AG20443 (cell line): ENCODE results near the gene MICU1.

Experiments
- DNase-seq: peaks from one replicate; pipeline ENCODE4 v3.0.0; 2012; ENCODE audit warnings: low spot score, mixed read lengths

Gene MICU1

DNA sequence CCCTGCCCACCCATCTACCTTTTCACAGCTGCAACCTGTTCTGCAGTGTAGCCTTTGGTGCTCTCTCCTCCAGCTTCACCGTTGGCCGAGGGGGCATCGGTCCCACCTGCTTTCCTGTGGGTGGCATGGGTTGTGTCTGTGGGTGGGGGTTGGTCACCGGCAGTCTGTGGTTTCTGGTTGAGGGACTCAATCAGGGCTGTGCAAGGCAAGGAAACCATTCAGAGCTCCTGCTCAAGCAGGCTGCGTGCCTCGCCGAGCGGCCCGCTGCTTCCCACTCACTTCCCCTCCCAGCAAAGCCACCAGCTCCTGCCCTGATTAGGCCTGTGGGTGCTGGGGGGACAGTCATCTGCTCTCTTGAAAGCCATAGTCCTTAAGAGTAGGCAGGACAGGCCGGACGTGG is 280.9 kb downstream of the MICU1 start:
- no peak for DNase-seq

DNA sequence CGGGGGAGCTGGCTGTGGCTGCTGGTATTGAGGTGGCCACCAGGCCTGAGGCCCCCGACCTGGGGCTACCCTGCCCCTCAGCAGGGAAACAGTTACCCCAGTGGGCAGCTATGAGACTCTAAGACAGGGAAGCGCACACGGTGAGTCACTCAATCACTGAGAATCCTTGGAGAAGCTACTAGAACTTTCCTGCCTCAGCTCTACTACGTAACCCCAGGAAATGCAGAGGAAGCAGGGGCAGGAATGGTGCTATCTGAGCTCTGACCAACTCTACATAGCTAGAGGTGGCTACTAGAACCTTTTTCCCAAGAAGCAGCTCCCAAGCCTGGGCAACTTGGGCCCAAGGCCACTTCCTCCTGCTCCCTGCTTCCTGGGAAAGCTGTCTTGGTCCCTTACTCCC is 283.0 kb downstream of the MICU1 start:
- no peak for DNase-seq

DNA sequence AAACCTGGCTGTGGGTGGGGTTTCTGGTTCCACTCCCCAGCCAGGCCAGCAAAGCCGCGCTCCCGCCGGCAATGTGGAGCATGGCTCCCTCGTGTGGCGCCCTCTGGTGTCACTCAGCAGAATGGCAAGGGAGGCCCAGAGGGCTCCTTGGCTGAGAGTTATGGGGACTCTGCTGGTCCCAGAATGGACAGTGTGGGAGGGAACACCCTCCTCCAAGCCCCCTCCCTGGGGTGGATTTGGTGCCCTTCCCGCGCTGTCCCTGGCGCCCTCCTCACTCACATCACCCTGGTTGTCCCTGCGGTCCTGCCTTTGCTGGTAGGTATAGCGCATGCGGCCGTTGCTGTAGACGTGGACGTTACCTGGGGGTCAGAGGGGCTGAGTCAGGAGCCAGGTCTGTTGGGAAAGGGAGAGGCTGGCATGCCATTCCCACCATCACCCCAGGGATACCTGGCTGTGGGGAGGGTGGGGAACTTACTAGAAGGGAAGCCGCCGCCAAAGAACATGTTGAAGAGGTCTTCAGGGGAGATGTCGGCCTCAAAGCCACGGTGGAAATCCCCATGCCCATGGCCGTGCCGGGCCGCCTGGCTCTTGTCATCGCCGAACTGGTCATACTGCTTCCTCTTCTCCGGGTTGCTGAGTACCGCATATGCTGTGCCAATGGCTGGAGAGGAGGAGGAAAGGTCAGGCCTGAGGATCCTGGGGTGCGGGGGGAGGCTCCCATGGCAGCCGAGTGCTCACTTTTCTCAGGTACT is 285.2 kb downstream of the MICU1 start:
- peak; percentile 82 for DNase-seq

DNA sequence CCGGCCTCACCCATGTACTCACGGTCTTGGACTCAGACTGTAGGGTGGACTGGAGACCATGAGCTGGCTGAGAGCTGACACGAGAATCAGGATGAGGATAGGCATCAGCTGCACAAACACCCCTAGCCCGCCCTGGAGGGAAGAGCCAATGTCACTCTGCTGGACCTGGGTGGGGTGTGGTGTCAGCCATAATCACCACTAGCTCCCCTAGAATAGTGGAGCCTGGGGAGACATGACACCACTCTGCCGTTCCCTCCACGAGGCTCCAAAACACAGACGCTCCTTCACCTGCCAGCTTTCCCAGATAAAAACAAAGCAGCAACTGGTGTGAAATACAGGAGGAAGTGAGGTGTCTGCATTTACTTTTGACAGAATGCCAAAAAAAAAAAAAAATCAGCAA is 287.7 kb downstream of the MICU1 start:
- no peak for DNase-seq

DNA sequence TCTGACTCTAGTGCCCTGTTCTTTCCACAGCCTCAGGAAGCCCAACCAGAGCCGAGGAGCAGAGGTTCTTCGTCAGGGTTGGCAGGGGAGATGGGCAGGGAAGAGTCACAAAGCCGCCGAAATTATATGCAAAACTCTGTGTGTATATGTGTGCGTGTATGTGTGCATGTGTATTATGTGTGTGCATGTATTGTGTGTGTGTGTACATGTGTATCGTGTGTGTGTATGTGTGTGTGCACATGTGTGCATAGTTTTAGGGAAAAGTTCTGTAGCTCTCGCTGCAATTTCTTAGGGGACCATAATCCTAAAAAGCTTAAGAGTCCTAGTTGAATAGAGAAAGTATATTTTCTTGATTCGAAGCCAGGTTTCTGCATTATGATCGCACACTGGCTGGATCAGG is 288.2 kb downstream of the MICU1 start:
- DNase-seq = no peak

DNA sequence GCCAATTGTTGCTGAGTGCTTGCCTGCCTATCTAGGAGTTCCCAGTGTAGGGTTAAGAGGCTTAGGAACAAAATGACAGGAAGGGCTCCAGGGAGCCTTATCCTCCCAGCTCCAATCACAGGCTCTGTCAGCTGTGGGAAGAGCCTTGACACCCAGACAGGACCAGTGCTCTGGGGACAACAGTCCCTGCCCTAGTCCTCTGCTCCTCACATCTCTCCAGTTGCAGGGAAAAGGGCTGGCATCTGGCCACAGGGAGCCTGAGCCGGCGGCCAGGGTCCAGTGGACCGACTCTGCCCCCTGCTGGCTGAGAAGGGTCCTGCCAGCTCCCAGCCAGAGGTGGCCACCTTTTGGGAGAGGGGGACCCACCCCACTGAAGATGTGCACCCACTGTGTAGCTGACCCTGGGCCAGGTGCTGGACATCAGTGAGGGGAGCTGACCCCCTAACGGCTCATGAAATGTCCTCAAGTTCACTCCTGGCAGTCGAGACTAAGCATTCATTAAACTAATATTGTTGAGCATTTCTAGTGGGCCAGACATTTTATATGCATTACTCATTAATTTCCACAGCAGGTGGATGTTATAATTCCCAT is 288.7 kb downstream of the MICU1 start:
- peak; percentile 78 for DNase-seq

DNA sequence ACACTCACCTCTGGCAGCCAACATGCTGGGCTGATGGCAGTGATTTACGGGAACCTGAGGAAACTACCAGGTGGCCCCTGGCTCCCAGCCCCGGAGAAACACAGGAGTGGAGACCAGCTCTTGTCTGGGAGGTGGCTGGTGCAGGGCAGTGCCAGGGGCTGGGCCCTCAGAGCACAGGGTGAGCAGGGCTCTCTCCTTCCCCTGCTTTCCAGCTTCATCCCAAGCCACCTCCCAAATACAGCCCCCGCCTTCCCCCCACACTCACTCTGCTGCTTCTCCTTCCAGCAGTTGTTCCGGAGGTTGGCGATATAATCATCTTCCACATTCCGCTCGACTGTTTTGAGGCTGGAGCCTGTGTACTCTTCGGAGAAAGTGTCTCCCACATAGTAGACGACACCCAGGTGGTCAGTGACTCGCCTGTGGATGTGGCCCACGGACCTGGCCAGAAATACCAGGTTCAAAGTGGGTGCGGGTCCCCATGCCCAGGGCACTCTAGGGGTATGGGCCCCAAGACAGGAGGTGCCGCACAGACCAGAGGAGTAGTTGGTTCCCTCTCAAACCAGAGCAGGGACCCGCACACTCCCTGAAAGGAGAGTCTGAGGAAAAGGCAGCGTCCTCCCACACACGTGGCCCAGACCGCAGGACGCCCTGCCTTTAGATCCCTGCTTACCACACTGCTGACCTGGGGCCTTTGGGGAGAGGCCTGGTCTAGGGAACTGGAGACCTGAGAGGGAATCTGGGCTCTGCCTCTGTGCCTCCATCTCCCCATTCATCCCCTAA is 289.4 kb downstream of the MICU1 start:
- no peak for DNase-seq

DNA sequence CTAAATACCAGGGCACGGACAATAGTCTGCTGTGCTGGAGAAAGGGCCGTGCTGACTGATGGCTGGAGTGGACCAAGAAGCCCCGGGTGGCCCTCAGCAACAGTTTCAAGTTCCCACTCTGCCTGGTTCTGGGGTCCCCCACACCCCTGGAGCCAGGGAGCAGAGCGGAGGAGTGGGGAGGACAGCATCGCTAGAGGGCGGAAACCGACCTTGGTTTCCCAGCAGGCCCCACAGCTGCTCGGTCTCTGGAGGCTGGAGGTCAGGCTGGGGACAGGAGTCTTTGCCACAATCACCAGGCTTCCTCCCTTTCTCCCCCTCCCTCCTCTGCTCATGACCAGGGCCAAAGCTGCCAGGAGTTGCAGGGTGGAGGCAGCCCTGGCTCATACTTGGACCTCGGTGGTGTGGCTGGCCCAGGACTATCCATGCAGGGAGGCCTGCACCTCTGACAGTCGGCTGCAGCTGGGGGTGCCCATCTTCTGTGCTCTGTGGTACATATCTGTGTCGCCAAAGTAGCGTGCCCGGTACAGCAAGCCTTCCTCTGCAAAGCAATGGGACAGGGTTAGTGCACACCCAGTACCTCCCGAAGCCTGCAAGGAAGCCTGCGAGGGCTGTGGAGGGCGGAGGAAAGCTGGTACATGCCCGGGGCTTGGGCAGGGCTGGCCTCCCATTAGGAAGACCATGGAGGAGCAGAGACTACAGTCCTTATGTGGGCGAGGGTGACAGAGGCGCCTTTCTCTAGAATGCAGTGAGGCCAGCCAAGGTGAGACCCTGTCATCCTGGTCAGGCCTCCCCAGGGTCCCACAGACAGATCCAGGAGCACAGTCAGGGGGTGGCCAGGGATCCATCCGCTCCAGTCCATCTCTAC is 290.3 kb downstream of the MICU1 start:
- DNase-seq = no peak

DNA sequence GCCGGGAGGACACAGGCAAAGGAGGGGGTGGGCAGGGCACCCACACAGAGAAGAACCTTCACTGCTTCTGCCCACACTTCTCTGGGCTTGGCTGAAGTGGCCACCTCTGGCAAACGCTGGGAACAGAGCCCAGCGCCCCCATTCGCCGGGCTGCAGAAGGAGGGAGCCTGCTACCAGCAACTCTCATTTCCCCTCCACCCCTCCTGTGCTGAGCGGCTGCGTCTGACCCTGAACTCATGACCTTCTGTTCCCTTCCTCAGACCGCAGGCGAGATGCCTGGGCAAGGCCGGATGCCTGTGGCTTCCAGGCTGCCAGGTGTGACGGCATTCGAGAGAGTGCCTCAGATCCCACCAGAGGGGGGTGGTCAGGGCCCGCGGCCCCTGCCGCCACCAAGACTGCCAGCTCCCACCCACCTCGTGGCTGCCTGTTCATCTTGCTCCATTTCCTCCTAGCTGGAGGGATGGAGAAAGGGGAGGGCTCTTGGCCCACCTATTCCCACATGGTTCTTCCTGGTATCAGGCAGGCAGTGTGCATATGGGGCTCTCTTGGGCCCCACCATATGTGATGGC is 291.0 kb downstream of the MICU1 start:
- DNase-seq = peak; percentile 19

DNA sequence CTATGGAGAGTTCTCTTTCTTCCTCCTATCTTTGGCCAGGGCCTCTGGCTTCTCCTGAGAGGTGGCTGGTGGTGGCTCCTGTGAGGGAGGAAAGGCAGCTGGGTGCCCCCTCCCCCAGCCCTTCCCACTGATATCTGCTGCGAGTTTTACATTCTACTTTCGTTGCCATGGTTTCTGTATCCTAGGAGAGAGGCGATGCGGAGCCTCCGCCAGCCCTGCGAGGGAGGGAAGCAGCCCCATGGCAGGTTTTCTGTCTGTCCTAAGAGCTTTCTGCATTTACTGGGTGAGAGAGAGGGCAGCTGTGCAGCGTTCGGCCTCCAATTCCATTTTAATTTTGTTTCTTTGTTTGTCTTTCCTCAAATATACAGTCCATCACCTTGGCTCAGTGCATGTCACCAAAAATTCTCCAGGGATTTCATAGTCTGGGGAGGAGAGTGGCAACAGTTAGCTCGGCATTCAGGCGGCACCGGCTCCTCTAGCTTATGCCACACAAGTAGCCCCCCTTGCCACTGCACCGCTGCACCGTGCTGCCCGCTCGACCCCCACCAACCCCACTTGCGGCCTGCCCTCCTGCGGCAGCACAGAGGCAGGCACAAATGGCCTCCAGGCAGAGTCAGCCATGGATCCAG is 291.6 kb downstream of the MICU1 start:
- DNase-seq = no peak

DNA sequence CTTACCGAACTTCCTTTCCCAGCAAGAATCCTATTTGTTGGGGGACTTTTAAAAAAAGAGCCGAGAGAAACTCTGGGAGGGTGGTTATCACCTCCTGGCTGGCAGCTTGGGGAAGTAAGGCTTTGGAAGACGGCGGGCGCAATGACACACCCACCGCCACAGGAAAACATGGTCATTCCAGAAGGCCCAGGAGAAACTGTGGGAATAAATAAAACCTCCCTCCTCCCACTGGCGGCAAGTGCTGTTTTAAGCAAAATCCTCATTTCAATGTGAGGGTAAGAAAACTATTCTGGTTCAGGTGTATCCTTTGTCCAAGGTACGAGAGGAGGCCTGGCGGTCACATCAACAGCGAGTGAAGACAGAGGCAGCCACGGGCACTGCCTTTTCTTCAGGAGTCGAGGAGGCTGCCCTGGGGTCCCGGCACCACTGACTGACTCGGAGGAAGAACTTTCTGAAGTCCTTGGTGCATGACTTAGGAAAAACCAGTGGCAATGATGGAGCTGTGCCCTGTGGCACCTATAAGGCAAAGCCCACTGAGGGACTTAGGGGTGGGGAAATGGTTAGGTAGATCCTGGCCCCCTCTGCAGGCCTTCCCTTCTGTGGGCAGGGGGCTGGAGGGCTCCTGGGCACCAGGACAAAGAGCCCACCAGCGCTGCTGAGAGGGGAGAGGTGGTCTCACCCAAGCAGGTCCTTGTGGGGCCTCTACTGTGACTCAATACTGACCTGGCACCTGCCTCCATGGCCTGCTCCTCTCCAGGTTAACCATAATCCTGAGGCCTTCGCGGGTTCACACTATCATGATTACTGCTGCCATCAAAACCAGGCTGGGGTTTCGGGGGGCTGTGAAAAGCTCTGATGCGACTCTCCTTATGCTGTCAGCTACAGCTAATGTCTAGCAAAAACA is 292.5 kb downstream of the MICU1 start:
- no peak for DNase-seq

DNA sequence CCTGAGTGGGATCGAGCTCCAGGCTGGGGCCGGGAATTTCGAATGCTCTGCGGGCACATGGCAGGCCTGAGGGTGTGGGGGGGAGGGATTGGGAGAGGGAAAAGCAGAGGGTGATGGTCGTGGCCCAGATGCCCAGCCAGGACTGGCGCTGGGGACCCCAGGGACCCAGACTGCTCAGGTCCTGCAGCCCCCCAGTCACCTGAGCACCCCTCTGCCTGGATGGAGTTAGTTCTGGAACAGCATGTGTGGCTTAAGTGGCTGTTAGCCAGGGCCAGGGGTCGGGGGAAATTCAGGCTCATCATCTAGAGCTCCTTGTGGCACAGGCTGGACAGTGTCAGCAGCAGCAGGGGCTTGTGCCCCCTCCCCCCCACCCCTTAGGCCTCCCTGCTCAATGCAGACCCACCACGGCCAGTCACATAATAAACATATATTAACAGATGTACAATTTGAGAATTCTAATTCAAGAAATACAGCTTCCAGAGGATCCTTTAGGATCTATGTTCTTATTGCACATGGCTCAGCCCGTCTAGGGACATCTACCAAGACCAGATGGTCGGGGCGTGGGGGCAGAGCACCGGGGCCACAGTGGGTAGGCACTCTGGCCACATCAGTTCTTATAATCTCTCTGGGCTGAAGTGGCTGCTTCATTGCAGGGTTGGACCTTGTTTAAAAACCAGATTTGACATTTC is 293.3 kb downstream of the MICU1 start:
- DNase-seq = no peak

DNA sequence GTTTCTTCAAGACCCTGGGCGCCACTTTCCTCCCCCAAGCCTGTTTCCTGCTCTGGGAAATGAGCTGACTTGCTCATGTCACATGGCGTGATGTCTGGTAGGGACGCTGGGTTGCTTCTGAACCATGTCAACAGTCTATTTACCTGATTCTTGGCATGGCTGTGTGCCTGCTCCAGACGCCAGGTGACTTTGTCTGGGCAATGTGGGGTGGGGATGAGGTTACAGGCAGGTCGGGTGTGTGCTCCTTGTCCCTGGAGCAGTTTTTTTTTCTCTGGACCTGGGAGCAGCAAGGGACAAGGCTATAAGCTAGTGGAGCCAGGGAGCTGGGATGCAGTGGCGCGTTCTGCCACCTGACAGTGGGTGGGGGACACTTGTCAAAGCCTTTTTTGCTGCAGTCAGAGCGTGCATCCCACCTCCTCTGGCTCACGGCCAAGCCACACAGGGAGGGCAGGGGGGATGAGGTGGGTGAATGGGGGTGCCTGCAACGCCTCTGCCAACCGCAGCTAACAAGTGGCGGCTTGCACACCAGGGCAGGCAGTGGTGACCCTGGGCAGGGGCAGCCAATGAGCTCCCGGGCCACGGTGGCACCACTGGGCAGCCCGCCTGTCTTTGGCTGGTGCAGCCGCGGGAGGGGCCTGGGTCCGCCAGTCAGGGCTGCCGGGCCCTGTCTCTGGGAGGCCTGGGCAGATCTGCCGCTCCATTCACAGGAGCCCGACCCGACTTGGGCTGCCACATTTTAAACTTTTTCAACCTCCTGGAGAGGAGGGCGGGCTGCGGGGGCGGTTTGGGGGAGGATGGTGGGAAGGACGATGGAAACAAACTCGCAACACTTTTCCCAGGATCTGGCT is 294.1 kb downstream of the MICU1 start:
- peak; percentile 70 for DNase-seq

DNA sequence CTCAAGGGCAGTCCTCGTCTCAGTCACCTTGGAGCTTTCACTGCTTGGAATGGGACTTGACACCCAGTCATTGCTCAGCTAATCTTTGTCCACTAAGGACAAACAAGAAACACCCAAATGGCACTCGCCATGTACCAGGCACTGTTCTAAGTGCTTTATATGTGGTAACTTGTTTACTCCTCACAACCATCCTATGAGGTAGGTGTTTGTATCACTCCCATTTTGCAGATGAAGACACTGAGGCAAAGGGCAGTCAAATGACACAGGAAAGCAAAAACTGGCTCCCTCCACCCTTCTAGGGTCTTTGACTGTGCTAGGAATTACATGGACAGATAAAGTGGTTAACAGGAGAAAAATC is 295.8 kb downstream of the MICU1 start:
- no peak for DNase-seq

DNA sequence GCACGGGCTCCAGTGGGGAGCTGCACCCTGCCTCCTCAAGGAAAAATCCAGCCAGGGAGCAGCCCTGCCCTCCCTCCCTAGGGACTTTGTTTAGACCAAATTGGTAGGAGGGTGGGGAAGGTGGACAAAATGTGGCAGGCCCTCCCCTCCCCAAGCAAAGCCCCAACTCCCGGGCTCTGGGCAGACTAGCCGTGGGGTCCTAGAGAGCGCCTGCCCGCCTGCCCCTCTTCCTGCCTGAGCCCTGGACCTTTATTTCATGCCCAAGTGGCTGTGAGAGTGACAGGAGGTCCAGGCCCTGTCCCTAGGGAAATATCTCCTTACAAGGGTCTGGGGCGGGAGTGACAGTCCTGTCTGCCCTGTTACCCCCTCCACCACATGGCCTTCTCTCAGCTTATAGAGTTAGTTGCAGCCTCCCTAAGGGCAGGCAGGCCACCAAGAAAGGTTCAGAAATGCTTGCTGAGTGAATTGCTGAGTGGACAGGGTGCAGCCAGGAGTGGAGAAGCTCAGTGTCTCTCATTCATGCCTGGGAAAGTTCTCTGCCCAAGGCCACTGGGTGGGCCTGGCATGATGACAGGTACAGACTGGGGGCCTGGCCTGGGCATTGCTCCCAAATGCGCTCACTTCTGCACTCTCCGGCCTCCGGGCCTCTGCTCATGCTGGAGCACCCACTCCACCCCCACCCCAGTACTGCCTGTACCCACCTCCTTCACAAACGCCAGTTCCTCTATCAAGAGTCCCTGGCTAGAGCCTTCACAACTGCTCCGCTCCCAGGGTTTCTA is 296.4 kb downstream of the MICU1 start:
- no peak for DNase-seq

DNA sequence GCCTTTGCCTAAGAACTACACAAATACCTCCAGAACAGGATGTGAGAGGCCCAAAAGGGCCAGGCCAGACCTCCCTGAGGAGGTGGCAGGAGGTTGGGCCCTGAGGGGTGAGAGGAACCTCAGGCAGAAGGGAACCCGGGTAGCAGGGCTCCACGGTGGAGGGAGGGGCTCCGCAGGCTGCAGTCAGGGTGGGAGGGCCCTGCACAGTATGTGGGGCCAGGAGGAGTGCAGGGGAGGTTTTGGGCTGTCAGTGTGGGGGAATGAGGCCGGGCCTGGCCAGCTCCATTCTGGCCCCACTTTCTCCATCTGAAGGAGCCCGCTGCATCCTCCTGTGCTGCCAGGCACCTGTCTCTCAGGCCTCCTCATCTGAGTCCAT is 297.1 kb downstream of the MICU1 start:
- DNase-seq = no peak

DNA sequence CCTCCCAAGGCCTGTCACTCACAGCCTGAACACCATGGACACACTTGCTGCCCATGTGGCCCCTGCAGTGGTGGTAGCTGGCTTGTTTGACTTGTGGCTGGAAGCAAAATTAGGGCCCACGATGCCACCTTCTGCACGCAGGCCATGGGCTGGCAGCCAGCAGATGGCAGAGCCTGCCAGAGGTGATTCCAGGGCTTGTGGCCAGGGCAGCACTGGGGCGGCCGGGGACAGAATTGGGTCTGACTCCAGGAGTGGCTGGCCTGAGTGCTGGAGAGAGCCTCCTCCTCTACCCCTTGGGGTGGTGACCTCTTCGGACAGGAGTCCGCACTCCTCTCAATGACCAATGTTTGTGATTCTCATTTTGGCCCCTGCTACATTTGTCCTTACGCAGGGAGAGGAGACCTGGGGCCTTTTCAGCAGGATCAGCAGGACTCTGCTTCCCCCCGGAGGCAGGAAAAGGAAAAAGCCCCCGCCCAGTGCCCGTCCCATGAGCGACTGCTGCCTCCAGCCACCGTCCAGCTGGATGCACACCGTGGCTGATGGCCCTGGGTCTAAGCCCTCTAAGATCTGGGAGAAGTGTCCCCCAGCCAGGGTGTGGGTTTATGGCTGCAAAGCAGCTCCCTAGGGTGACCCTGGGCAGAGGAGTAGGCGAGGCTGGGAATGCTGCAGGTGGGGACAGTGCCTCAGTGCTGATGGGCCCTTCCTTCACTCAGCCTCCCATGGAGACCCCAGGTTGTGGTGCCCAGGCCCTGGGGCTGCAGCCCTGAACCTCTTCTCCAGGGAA is 297.6 kb downstream of the MICU1 start:
- peak; percentile 73 for DNase-seq
